NCI-H1105 (cell line): Measurements from ENCODE around the gene CDH11.

ENCODE experiments used
- DNase-seq: peaks from one replicate; lab custom pipeline; 2025; lab: John Stamatoyannopoulos, UW

The CDH11 gene

GRCh38 chr16:65121870-65122723 lies at the start of gene CDH11:
Gene CDH11, minus strand, starts transcription at chr16:65122063. Its CDS starts 117,194 bp downstream, at chr16:65004869.
- DNase-seq: no peak

GRCh38 chr16:65154321-65154720 lies 32.5 kb upstream of the CDH11 start:
- no peak for DNase-seq

- DNase-seq: no peak
Observed at GRCh38 chr16:65153365-65154105, 31.7 kb upstream of the CDH11 start.

GRCh38 chr16:65148804-65149203 lies 26.9 kb upstream of the CDH11 start:
- no peak for DNase-seq

- no peak for DNase-seq
Observed at GRCh38 chr16:65142276-65142675, 20.4 kb upstream of the CDH11 start.

GRCh38 chr16:65136681-65137080 lies 14.8 kb upstream of the CDH11 start:
- DNase-seq: no peak

GRCh38 chr16:65126845-65127624 lies 5.2 kb upstream of the CDH11 start:
- DNase-seq: no peak

GRCh38 chr16:65125871-65126270 lies 4.0 kb upstream of the CDH11 start:
- DNase-seq: no peak

- DNase-seq: no peak
Observed at GRCh38 chr16:65125322-65125721, 3.5 kb upstream of the CDH11 start.

- DNase-seq: no peak
Observed at GRCh38 chr16:65124596-65124995, 2.7 kb upstream of the CDH11 start.

GRCh38 chr16:65124212-65124548 lies 2.3 kb upstream of the CDH11 start:
- DNase-seq: no peak

GRCh38 chr16:65123396-65124211 lies 1.7 kb upstream of the CDH11 start:
- no peak for DNase-seq

GRCh38 chr16:65122724-65123395 lies 997 bp upstream of the CDH11 start:
- DNase-seq: no peak

- no peak for DNase-seq
Observed at GRCh38 chr16:65120831-65121721, 787 bp downstream of the CDH11 start.

GRCh38 chr16:65120461-65120830 lies 1.4 kb downstream of the CDH11 start:
- no peak for DNase-seq

- no peak for DNase-seq
Observed at GRCh38 chr16:65119901-65120401, 1.9 kb downstream of the CDH11 start.

- DNase-seq: no peak
Observed at GRCh38 chr16:65119435-65119834, 2.4 kb downstream of the CDH11 start.

GRCh38 chr16:65118871-65119270 lies 3.0 kb downstream of the CDH11 start:
- DNase-seq: no peak

GRCh38 chr16:65117811-65118448 lies 3.9 kb downstream of the CDH11 start:
- DNase-seq: peak; percentile 50
